Neural progenitor cell (in vitro differentiated cells): ENCODE results near the gene TRIO. TPM values are rescaled to one million over a fixed set of nuclear protein-coding genes. Genes with fewer than 3 reads are reported as not detected.

Experiments
- DNase-seq: peaks from one replicate; pipeline ENCODE4 v3.0.0-alpha.2; 2016; ENCODE audit warnings: low spot score
- H2AFZ ChIP-seq: fragments of 200-600 bp; sonication (generic); replicated peaks from 2 replicates; pipeline ENCODE4 v1.6.1; 2016; ENCODE audit warnings: antibody characterized with exemption
- H3F3A ChIP-seq: fragments of 200-600 bp; sonication (generic); 2 replicates; pipeline ENCODE4 v1.6.1; 2016; ENCODE audit warnings: antibody characterized with exemption, low read depth
- H3K27ac ChIP-seq: fragments of 200-600 bp; sonication (generic); 2 replicates; pipeline ENCODE4 v1.5.1; 2016; ENCODE audit warnings: mild to moderate bottlenecking
- H3K27me3 ChIP-seq: fragments of 200-600 bp; sonication (generic); 2 replicates; pipeline ENCODE4 v1.6.1; 2016; ENCODE audit warnings: mild to moderate bottlenecking, moderate library complexity
- H3K36me3 ChIP-seq: fragments of 200-600 bp; sonication (generic); 2 replicates; pipeline ENCODE4 v1.5.1; 2016
- H3K4me1 ChIP-seq: fragments of 200-600 bp; sonication (generic); 2 replicates; pipeline ENCODE4 v1.6.1; 2016; ENCODE audit warnings: mixed run types
- H3K4me2 ChIP-seq: fragments of 200-600 bp; sonication (generic); 2 replicates; pipeline ENCODE4 v1.6.1; 2016
- H3K4me3 ChIP-seq: fragments of 200-600 bp; sonication (generic); 2 replicates; pipeline ENCODE4 v1.5.1; 2016
- H3K79me2 ChIP-seq: fragments of 200-600 bp; sonication (generic); 2 replicates; pipeline ENCODE4 v1.6.1; 2016; ENCODE audit warnings: low read depth
- H3K9ac ChIP-seq: fragments of 200-600 bp; sonication (generic); 2 replicates; pipeline ENCODE4 v1.6.1; 2016
- H3K9me3 ChIP-seq: fragments of 200-600 bp; sonication (generic); 2 replicates; pipeline ENCODE4 v1.5.1; 2016; ENCODE audit warnings: low read depth
- H4K20me1 ChIP-seq: fragments of 200-600 bp; sonication (generic); 2 replicates; pipeline ENCODE4 v1.6.1; 2016; ENCODE audit warnings: low read depth
- H3K27ac Mint-ChIP-seq: 3 replicates; pipeline ENCODE4 v1.8.0; 2021; ENCODE audit warnings: mixed read lengths
- H3K27me3 Mint-ChIP-seq: 2 replicates; pipeline ENCODE4 v1.8.0; 2022; ENCODE audit warnings: low read depth, mild to moderate bottlenecking, inconsistent platforms, moderate library complexity, mixed read lengths; ENCODE audit not compliant: insufficient read depth
- H3K36me3 Mint-ChIP-seq: 3 replicates; pipeline ENCODE4 v1.8.0; 2021; ENCODE audit warnings: mixed read lengths
- H3K4me1 Mint-ChIP-seq: 3 replicates; pipeline ENCODE4 v1.8.0; 2021; ENCODE audit warnings: mixed read lengths
- H3K4me3 Mint-ChIP-seq: 3 replicates; pipeline ENCODE4 v1.8.0; 2021; ENCODE audit warnings: mild to moderate bottlenecking, moderate library complexity, mixed read lengths
- H3K9me3 Mint-ChIP-seq: 3 replicates; pipeline ENCODE4 v1.8.0; 2020; ENCODE audit warnings: mixed read lengths
- CTCF ChIP-seq: fragments of 200-600 bp; sonication (generic); IDR thresholded peaks from 2 replicates; pipeline ENCODE4 v1.5.1; 2017; ENCODE audit warnings: antibody characterized with exemption, mild to moderate bottlenecking
- EZH2 ChIP-seq: fragments of 200-600 bp; sonication (generic); IDR thresholded peaks from 2 replicates; pipeline ENCODE4 v1.6.1; 2017; ENCODE audit warnings: antibody characterized with exemption, mild to moderate bottlenecking, moderate library complexity
- EZH2phosphoT487 ChIP-seq: fragments of 200-600 bp; sonication (generic); IDR thresholded peaks from 2 replicates; pipeline ENCODE4 v1.6.1; 2017; ENCODE audit warnings: antibody characterized with exemption
- total RNA-seq: library from RNA; depleted of rRNA; stranded (reverse); fragments of >200 nt; gene quantifications from 2 replicates; pipeline ENCODE4 v1.2.3, GENCODE V29; 2015; ENCODE audit warnings: low replicate concordance

The TRIO gene
- total RNA-seq, 1 donor from 2014 or later: 84.7 TPM

DNA sequence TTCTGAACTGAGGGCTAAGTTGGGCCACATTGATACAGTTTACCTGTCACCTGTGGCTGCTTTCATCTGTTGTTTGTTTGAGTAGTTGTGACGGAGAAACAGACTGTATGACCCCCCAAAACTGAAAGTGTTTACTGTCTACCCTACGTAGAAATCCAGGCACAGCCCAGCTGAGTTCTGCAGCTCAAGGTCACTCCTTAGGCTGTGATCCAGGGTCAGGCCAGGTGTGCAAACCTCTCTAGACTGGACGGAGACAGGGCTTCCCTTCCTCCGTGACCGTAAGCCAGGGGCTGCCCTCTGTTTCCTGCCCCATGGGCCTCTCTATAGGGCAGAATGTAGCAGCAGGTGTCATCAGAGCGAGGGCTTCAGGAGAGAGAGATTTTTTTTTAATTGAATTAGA lies 230.5 kb downstream of the TRIO start:
- no peaks in the 10 kb centered on the region for H3K79me2 ChIP-seq
- H3K27ac ChIP-seq: no peak overlapping the region
- H3K4me1 Mint-ChIP-seq: peaks cover 14% of the 10 kb centered on the region
- no peaks in the 10 kb centered on the region for H3K9me3 Mint-ChIP-seq
- H3K36me3 ChIP-seq: peaks cover 16% of the 10 kb centered on the region
- no peak for DNase-seq
- no peaks in the 10 kb centered on the region for H3F3A ChIP-seq
- H4K20me1 ChIP-seq: no peaks in the 10 kb centered on the region
- H3K9ac ChIP-seq: no peak overlapping the region
- H3K27ac Mint-ChIP-seq: no peak overlapping the region
- no peak for TF ChIP-seq EZH2
- no peak for TF ChIP-seq EZH2phosphoT487
- no peak for TF ChIP-seq CTCF
- no peak overlapping the region for H3K4me3 ChIP-seq
- H3K9me3 ChIP-seq: no peaks in the 10 kb centered on the region
- H3K4me2 ChIP-seq: no peak overlapping the region
- H3K36me3 Mint-ChIP-seq: peaks cover 50% of the 10 kb centered on the region
- no peak overlapping the region for H2AFZ ChIP-seq
- no peaks in the 10 kb centered on the region for H3K27me3 ChIP-seq
- H3K4me3 Mint-ChIP-seq: no peak overlapping the region
- H3K27me3 Mint-ChIP-seq: no peaks in the 10 kb centered on the region
- H3K4me1 ChIP-seq: peaks cover 4% of the 10 kb centered on the region

GRCh38 chr5:14374100-14374499 lies 231.0 kb downstream of the TRIO start:
- no peaks in the 10 kb centered on the region for H3K9me3 Mint-ChIP-seq
- Histone ChIP-seq H2AFZ (no peak overlapping the region), H3K36me3 (peaks cover 16% of the 10 kb centered on the region), H3K9ac (no peak overlapping the region), H3K4me3 (no peak overlapping the region), H3K27me3 (no peaks in the 10 kb centered on the region), H4K20me1 (no peaks in the 10 kb centered on the region), H3K27ac (no peak overlapping the region), H3K4me2 (no peak overlapping the region), H3K79me2 (no peaks in the 10 kb centered on the region), H3K9me3 (no peaks in the 10 kb centered on the region), H3K4me1 (peaks cover 4% of the 10 kb centered on the region), H3F3A (no peaks in the 10 kb centered on the region)
- peak overlapping the region; percentile 89 for H3K27ac Mint-ChIP-seq
- peaks cover 14% of the 10 kb centered on the region for H3K4me1 Mint-ChIP-seq
- H3K36me3 Mint-ChIP-seq: peaks cover 52% of the 10 kb centered on the region
- TF ChIP-seq EZH2phosphoT487 (no peak), EZH2 (no peak)
- no peak overlapping the region for H3K4me3 Mint-ChIP-seq
- no peak for DNase-seq
- no peaks in the 10 kb centered on the region for H3K27me3 Mint-ChIP-seq

DNA sequence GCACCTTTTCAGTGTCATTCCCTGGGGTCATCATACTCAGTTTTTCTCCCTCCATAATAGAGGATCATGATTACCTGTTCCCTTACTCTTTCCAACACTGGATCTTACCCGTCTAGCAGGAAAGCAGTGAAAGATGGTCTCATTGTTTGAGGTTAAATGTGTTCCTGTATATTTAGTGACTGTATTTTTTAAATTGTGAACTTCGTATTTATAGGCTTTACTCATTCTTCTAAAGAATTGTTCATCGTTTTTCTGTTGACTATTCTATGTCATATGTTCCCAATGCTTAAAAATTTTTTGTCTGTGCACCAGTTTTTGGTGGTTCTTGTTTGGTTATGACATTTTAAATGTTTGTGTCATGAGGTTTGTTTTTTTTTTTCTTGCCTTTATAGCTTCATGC lies 233.6 kb downstream of the TRIO start:
- no peak overlapping the region for H3K4me3 ChIP-seq
- H3K27ac Mint-ChIP-seq: no peak overlapping the region
- no peak overlapping the region for H3K4me3 Mint-ChIP-seq
- H3K36me3 ChIP-seq: peaks cover 16% of the 10 kb centered on the region
- H4K20me1 ChIP-seq: no peaks in the 10 kb centered on the region
- no peaks in the 10 kb centered on the region for H3K79me2 ChIP-seq
- no peaks in the 10 kb centered on the region for H3K9me3 Mint-ChIP-seq
- H3K36me3 Mint-ChIP-seq: peaks cover 54% of the 10 kb centered on the region
- TF ChIP-seq CTCF (no peak), EZH2 (no peak), EZH2phosphoT487 (no peak)
- H3K9me3 ChIP-seq: no peaks in the 10 kb centered on the region
- H3K4me1 Mint-ChIP-seq: peaks cover 14% of the 10 kb centered on the region
- no peak overlapping the region for H3K4me2 ChIP-seq
- H3K27me3 Mint-ChIP-seq: no peaks in the 10 kb centered on the region
- no peak overlapping the region for H3K9ac ChIP-seq
- peaks cover 4% of the 10 kb centered on the region for H3K4me1 ChIP-seq
- no peak for DNase-seq
- H2AFZ ChIP-seq: no peak overlapping the region
- no peaks in the 10 kb centered on the region for H3F3A ChIP-seq
- H3K27me3 ChIP-seq: no peaks in the 10 kb centered on the region
- H3K27ac ChIP-seq: no peak overlapping the region

GRCh38 chr5:14379739-14380497 lies 236.8 kb downstream of the TRIO start:
- H3K79me2 ChIP-seq: no peaks in the 10 kb centered on the region
- H3K27me3 ChIP-seq: no peaks in the 10 kb centered on the region
- no peaks in the 10 kb centered on the region for H3K4me1 ChIP-seq
- TF ChIP-seq EZH2phosphoT487 (no peak), EZH2 (no peak), CTCF (no peak)
- H3K4me1 Mint-ChIP-seq: peaks cover 13% of the 10 kb centered on the region
- no peak overlapping the region for H3K4me2 ChIP-seq
- no peak overlapping the region for H3K4me3 Mint-ChIP-seq
- no peaks in the 10 kb centered on the region for H3K9me3 ChIP-seq
- H3K36me3 ChIP-seq: peaks cover 6% of the 10 kb centered on the region
- H4K20me1 ChIP-seq: no peaks in the 10 kb centered on the region
- no peak overlapping the region for H3K27ac ChIP-seq
- peak; percentile 36 for DNase-seq
- no peak overlapping the region for H2AFZ ChIP-seq
- H3K9ac ChIP-seq: no peak overlapping the region
- peaks cover 49% of the 10 kb centered on the region for H3K36me3 Mint-ChIP-seq
- H3K9me3 Mint-ChIP-seq: no peaks in the 10 kb centered on the region
- H3K27me3 Mint-ChIP-seq: no peaks in the 10 kb centered on the region
- H3K27ac Mint-ChIP-seq: no peak overlapping the region
- no peak overlapping the region for H3K4me3 ChIP-seq
- H3F3A ChIP-seq: no peaks in the 10 kb centered on the region
